Ovary (tissue), 3 donors: ENCODE data around the gene INPP5D.

ENCODE experiments used
- EP300 ChIP-seq: sonication (generic); formaldehyde crosslinking; IDR thresholded peaks from one replicate; pipeline ENCODE4 v1.6.1; 2017; ENCODE audit warnings: antibody characterized with exemption
- POLR2A ChIP-seq: fragments of 450-650 bp; IDR thresholded peaks from one replicate; pipeline ENCODE4 v1.6.1; 2017; ENCODE audit warnings: antibody characterized with exemption, mild to moderate bottlenecking, moderate library complexity
- TF ChIP-seq, protein P1 (sequence below), 3 donors: fragments of 450-650 bp in 2 of 3; fragments of 200-600 bp in 1 of 3; IDR thresholded peaks; one replicate each; pipeline versions ENCODE4 v1.5.1 to v1.8.0; 2016 to 2022; ENCODE audit warnings: antibody characterized with exemption in 3 of 3, mild to moderate bottlenecking in 1 of 3
- donor health status: DM: no; HTN: no; CAD: no.

DNA sequence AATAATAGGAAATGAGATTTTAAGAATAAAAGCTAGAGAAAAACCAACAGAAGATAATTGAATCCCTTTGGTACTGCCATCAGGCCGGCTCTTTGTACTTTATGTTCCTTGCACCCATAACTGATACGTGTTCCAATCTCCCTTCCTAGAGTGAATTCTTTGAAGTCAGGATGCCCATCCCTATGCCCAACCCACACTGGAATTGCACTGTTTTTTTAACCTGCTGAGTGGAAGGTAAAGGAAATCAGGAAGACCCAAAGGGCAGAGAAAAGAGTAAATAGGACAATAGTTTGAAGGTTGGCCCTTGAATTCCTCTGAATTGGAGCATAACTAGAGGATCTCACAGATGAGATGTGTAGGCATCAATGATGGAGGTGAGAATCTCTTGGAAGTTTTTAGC lies 187.0 kb downstream of the INPP5D start:
- TF ChIP-seq, protein P1, sequence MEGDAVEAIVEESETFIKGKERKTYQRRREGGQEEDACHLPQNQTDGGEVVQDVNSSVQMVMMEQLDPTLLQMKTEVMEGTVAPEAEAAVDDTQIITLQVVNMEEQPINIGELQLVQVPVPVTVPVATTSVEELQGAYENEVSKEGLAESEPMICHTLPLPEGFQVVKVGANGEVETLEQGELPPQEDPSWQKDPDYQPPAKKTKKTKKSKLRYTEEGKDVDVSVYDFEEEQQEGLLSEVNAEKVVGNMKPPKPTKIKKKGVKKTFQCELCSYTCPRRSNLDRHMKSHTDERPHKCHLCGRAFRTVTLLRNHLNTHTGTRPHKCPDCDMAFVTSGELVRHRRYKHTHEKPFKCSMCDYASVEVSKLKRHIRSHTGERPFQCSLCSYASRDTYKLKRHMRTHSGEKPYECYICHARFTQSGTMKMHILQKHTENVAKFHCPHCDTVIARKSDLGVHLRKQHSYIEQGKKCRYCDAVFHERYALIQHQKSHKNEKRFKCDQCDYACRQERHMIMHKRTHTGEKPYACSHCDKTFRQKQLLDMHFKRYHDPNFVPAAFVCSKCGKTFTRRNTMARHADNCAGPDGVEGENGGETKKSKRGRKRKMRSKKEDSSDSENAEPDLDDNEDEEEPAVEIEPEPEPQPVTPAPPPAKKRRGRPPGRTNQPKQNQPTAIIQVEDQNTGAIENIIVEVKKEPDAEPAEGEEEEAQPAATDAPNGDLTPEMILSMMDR (IDR thresholded peaks at IDR 0.05) = no peak
- TF ChIP-seq POLR2A (no peak), EP300 (no peak)
